Transverse colon (tissue), 4 donors: ENCODE data around the gene SPATA25.

ENCODE experiments used
- EP300 ChIP-seq: sonication (generic); formaldehyde crosslinking; IDR thresholded peaks from one replicate; pipeline ENCODE4 v1.6.1; 2017; ENCODE audit warnings: antibody characterized with exemption, low read depth
- POLR2A ChIP-seq: fragments of 450-650 bp; IDR thresholded peaks from one replicate; pipeline ENCODE4 v1.6.1; 2016; ENCODE audit warnings: antibody characterized with exemption, mild to moderate bottlenecking, moderate library complexity
- POLR2AphosphoS5 ChIP-seq, 3 donors: sonication (generic); formaldehyde crosslinking; IDR thresholded peaks; one replicate each; pipeline ENCODE4 v1.6.1; 2016; ENCODE audit warnings: antibody characterized with exemption in 3 of 3
- TF ChIP-seq, protein P1 (sequence below), 5 experiments: fragments of 200-600 bp in 3 of 5; fragments of 450-650 bp in 2 of 5; sonication (generic) in 3 of 5; IDR thresholded peaks; 1 replicate in 2 of 5; 2 replicates in 3 of 5; pipeline ENCODE4 v1.5.1; 2016 to 2017; ENCODE audit warnings: antibody characterized with exemption in 5 of 5, inconsistent platforms in 3 of 5, mild to moderate bottlenecking in 2 of 5, moderate library complexity in 1 of 5

DNA sequence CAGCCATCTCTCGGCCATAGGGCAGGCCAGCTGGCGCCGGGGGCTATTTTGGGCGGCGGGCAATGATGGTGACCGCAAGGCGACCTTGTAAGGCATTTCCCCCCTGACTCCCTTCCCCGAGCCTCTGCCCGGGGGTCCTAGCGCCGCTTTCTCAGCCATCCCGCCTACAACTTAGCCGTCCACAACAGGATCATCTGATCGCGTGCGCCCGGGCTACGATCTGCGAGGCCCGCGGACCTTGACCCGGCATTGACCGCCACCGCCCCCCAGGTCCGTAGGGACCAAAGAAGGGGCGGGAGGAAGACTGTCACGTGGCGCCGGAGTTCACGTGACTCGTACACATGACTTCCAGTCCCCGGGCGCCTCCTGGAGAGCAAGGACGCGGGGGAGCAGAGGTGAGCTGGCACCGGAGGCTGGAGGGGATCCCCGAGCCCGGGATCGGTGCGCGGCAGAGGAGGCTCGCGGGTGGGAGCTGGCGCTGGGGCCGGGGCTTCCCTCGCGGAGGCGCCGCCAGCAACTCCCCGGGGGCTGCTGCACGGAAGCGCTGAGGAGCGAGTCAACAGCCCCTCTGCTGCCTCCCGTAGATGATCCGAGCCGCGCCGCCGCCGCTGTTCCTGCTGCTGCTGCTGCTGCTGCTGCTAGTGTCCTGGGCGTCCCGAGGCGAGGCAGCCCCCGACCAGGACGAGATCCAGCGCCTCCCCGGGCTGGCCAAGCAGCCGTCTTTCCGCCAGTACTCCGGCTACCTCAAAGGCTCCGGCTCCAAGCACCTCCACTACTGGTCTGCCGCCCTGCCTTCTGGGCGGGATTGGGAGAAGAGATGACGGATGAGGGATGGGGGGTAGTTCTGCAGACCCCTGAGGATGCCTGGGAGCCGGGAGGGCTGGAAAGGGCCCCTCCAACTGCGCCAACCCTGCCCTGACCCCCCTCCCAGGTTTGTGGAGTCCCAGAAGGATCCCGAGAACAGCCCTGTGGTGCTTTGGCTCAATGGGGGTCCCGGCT, 3.9 kb upstream of the SPATA25 start, which contains the start of the genes CTSA and NEURL2:
- TF ChIP-seq POLR2A (peak; percentile 73), EP300 (peak; percentile 58), POLR2AphosphoS5 (IDR thresholded peaks at IDR 0.05) (peak; percentile 91 to 93 (median 92))
- TF ChIP-seq, protein P1, sequence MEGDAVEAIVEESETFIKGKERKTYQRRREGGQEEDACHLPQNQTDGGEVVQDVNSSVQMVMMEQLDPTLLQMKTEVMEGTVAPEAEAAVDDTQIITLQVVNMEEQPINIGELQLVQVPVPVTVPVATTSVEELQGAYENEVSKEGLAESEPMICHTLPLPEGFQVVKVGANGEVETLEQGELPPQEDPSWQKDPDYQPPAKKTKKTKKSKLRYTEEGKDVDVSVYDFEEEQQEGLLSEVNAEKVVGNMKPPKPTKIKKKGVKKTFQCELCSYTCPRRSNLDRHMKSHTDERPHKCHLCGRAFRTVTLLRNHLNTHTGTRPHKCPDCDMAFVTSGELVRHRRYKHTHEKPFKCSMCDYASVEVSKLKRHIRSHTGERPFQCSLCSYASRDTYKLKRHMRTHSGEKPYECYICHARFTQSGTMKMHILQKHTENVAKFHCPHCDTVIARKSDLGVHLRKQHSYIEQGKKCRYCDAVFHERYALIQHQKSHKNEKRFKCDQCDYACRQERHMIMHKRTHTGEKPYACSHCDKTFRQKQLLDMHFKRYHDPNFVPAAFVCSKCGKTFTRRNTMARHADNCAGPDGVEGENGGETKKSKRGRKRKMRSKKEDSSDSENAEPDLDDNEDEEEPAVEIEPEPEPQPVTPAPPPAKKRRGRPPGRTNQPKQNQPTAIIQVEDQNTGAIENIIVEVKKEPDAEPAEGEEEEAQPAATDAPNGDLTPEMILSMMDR (IDR thresholded peaks at IDR 0.05): peak in 1 of 5 experiments; percentile 8
